Thyroid gland (tissue), 4 donors: Measurements from ENCODE around the gene MTSS2.

Source experiments
- POLR2A ChIP-seq, 2 donors: fragments of 450-650 bp; IDR thresholded peaks; one replicate each; pipeline ENCODE4 v1.6.1; 2017; ENCODE audit warnings: antibody characterized with exemption in 2 of 2, mild to moderate bottlenecking in 2 of 2, moderate library complexity in 1 of 2
- TF ChIP-seq, protein P1 (sequence below), 6 experiments: fragments of 200-600 bp in 3 of 6; fragments of 450-650 bp in 3 of 6; sonication (generic) in 3 of 6; IDR thresholded peaks; one replicate each; pipeline ENCODE4 v1.5.1; 2016 to 2019; ENCODE audit warnings: antibody characterized with exemption in 6 of 6, mild to moderate bottlenecking in 2 of 6, inconsistent platforms in 1 of 6, moderate library complexity in 1 of 6

GRCh38 chr16:70659953-70660671 is 25.7 kb downstream of the MTSS2 start:
- TF ChIP-seq, protein P1, sequence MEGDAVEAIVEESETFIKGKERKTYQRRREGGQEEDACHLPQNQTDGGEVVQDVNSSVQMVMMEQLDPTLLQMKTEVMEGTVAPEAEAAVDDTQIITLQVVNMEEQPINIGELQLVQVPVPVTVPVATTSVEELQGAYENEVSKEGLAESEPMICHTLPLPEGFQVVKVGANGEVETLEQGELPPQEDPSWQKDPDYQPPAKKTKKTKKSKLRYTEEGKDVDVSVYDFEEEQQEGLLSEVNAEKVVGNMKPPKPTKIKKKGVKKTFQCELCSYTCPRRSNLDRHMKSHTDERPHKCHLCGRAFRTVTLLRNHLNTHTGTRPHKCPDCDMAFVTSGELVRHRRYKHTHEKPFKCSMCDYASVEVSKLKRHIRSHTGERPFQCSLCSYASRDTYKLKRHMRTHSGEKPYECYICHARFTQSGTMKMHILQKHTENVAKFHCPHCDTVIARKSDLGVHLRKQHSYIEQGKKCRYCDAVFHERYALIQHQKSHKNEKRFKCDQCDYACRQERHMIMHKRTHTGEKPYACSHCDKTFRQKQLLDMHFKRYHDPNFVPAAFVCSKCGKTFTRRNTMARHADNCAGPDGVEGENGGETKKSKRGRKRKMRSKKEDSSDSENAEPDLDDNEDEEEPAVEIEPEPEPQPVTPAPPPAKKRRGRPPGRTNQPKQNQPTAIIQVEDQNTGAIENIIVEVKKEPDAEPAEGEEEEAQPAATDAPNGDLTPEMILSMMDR (IDR thresholded peaks at IDR 0.05) = no peak
- no peak for TF ChIP-seq POLR2A (IDR thresholded peaks at IDR 0.05)
